ENCODE data around the gene OTOGL.
"Not testable (repeated sequence)": the region's sequence is repeated elsewhere in the genome, so short reads cannot be mapped to it uniquely, and the experiment has no call there.

The OTOGL gene

DNA sequence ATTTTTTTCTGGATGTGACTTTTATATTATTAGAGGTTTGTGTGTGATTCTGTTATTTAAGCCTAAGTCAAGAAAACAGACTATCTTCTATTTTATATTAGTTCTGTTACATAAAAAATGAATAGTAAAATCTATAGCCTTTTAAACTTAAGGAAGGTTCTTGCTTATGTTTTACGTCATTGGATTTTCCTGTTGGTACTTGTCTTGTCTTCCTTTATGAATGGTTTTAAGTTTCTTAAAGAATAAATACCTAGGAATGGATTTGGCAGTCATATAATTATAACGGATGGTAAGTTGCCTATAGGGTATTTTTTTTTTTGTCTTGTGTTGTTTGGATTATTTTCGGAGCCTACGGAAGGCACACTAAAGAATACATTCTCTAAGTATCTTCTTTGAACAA lies 182.9 kb downstream of the OTOGL start:
- no peaks in the 10 kb centered on the region for H3K36me3 Mint-ChIP-seq (ENCODE audit: low read depth)
- H3K27me3 Mint-ChIP-seq, result peaks cover 3% of the 10 kb centered on the region
- H3K4me3 Mint-ChIP-seq, result no peak overlapping the region
- DNase-seq, result no peak
- no peak overlapping the region for H3K27ac Mint-ChIP-seq
- H3K9me3 Mint-ChIP-seq, result no peaks in the 10 kb centered on the region
- H3K4me1 Mint-ChIP-seq (ENCODE audit: low read depth), result no peaks in the 10 kb centered on the region

DNA sequence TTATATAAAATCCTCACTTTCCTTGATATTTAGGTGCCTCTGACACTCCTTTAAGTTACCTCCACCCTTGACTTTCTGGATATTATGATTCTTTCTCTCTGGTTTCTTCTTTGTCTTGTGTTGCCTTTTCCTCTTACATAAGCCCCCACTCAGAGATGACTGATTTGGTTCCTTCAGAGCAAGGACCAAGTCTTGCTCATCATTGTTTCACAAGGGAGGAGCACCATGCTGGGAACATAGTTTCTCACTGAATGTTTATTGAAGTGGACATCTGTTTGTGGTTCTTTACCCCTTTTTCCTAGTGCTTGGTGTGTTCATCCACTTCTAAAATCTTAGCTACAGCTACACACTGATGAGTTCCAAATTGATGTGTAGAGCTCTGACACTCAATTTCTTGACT lies 183.4 kb downstream of the OTOGL start:
- no peak overlapping the region for H3K4me3 Mint-ChIP-seq
- no peaks in the 10 kb centered on the region for H3K9me3 Mint-ChIP-seq
- H3K4me1 Mint-ChIP-seq (ENCODE audit: low read depth), result no peaks in the 10 kb centered on the region
- H3K36me3 Mint-ChIP-seq (ENCODE audit: low read depth), result no peaks in the 10 kb centered on the region
- peaks cover 3% of the 10 kb centered on the region for H3K27me3 Mint-ChIP-seq
- no peak for DNase-seq
- H3K27ac Mint-ChIP-seq, result no peak overlapping the region

DNA sequence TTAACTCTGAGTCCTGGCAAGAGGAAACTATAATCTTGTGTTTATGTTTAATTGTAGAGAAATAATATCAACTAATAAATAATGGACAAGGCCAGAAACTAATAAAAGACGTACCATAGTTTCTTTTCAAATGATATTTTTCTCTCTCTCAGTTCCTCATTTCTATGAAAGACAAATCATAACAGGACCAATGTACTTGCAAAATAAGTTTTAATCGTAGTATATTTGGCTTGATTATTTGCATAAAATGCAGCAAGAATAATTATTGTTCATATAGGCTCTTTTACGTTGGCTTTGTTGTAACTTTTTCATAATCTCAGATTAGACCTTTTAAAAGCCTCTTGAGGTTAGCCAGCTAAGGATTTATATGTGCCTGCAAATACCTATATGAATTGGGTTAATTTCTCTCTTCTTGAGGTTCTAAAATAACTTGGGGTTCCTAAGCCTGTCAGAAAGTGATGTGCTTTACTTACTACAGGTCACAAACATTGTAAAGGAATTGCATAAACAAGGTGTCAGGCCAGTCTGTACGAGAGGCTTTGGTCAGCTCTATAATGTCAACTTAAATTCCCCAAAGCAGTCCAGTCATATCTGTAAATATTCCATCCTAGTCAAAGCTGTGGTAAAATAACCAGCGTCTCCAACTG lies 191.9 kb downstream of the OTOGL start:
- Mint-ChIP-seq H3K27ac (no peak overlapping the region), H3K9me3 (no peaks in the 10 kb centered on the region), H3K36me3 (ENCODE audit: low read depth) (no peaks in the 10 kb centered on the region), H3K4me1 (ENCODE audit: low read depth) (no peaks in the 10 kb centered on the region), H3K4me3 (no peak overlapping the region), H3K27me3 (peaks cover 7% of the 10 kb centered on the region)
- no peak for DNase-seq

DNA sequence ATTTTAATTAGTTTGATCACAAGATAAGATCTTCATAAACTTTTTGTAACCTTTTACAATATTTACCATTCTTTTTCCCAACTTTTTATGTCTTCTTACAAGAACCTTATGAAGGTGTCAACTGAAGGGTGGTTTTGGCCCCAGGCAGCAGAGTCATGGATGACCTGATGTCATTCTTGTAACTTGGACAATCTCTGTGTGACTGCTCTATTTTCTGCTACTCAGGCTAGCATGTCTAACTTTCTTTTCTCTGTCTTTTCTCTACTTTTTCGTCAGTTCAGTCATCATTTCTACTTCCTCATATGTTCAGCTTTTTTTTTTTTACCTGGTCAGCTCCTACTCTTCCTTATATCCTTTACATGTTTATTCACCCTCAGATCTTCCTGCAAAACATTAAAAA lies 194.0 kb downstream of the OTOGL start:
- Mint-ChIP-seq H3K4me3 (no peak overlapping the region), H3K27ac (no peak overlapping the region), H3K4me1 (ENCODE audit: low read depth) (no peaks in the 10 kb centered on the region), H3K27me3 (peaks cover 7% of the 10 kb centered on the region), H3K36me3 (ENCODE audit: low read depth) (no peaks in the 10 kb centered on the region), H3K9me3 (no peaks in the 10 kb centered on the region)
- no peak for DNase-seq

DNA sequence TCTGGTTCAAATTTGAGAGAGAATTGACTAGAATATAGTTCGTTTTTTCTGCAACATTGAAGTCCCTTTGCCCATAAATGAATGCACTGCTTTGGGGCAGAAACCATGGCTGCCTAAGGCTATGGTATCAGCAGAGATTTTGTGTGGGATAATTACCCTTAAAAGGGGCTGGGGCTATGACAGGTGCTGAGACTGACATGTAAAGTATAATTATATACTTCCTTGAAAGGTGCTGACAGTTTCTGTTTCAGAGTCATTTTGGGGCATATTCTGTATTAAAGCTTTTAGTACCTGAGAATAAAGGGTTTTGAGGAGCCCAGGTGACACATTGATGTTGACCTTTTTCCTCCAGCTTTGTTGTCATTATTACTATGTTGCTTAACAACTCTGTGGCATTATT lies 194.4 kb downstream of the OTOGL start:
- peaks cover 7% of the 10 kb centered on the region for H3K27me3 Mint-ChIP-seq
- H3K9me3 Mint-ChIP-seq, result no peaks in the 10 kb centered on the region
- H3K4me1 Mint-ChIP-seq (ENCODE audit: low read depth), result no peaks in the 10 kb centered on the region
- H3K36me3 Mint-ChIP-seq (ENCODE audit: low read depth), result no peaks in the 10 kb centered on the region
- H3K27ac Mint-ChIP-seq, result no peak overlapping the region
- no peak overlapping the region for H3K4me3 Mint-ChIP-seq
- DNase-seq, result no peak

DNA sequence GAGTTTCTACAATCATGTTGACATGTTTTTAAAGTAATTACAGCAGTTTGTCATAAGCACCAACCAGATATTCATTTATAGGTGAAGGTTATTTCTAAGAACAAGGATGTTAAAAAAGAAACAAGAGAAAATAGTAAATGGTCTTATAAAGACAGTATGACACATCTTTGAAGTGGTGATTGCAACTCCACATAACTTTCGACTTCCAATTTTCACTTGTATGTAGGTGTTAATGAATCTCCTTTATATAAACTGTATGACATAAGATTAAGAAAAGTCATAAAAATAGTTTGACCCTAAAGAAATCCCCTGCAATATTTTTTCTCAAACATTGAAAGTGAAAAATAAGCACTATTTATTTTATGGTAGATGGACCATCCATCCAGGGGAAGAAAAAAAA lies 199.9 kb downstream of the OTOGL start:
- Mint-ChIP-seq H3K9me3 (no peaks in the 10 kb centered on the region), H3K27me3 (no peaks in the 10 kb centered on the region), H3K4me3 (no peak overlapping the region), H3K36me3 (ENCODE audit: low read depth) (no peaks in the 10 kb centered on the region), H3K4me1 (ENCODE audit: low read depth) (no peaks in the 10 kb centered on the region), H3K27ac (no peak overlapping the region)
- DNase-seq, result no peak

DNA sequence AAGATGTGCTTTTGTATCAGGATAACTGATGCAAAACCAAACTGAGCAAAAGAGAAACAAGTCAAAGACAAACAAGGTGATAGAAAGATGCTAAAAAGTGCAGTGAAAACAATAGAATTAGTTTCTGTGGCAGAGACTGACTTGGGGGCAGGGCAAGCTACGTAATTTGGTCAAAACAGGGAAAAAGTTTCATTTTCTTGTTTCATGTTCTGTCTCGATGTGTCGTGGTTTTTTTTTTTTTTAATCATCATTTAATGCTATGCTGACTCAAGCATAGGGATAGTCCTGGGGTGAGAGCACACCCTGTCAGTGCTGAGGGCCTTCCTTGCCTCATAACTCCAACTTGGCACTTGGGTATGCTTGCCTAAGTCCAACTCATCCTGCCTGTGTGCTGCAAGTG lies 200.6 kb downstream of the OTOGL start:
- DNase-seq, result no peak
- H3K4me3 Mint-ChIP-seq, result no peak overlapping the region
- no peaks in the 10 kb centered on the region for H3K27me3 Mint-ChIP-seq
- no peaks in the 10 kb centered on the region for H3K9me3 Mint-ChIP-seq
- no peaks in the 10 kb centered on the region for H3K36me3 Mint-ChIP-seq (ENCODE audit: low read depth)
- H3K4me1 Mint-ChIP-seq (ENCODE audit: low read depth), result no peaks in the 10 kb centered on the region
- H3K27ac Mint-ChIP-seq, result no peak overlapping the region

DNA sequence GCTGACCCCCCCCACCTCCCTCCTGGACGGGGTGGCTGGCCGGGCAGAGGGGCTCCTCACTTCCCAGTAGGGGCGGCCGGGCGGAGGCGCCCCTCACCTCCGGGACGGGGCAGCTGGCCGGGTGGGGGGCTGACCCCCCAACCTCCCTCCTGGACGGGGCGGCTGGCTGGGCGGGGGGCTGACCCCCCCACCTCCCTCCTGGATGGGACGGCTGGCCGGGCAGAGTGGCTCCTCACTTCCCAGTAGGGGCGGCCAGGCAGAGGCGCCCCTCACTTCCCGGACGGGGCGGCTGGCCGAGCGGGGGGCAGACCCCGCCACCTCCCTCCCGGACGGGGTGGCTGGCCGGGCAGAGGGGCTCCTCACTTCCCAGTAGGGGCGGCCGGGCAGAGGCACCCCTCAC lies 208.1 kb downstream of the OTOGL start:
- H3K4me1 Mint-ChIP-seq (ENCODE audit: low read depth); H3K27ac Mint-ChIP-seq; H3K4me3 Mint-ChIP-seq; H3K36me3 Mint-ChIP-seq (ENCODE audit: low read depth); H3K27me3 Mint-ChIP-seq; DNase-seq; H3K9me3 Mint-ChIP-seq: not testable (repeated sequence)

DNA sequence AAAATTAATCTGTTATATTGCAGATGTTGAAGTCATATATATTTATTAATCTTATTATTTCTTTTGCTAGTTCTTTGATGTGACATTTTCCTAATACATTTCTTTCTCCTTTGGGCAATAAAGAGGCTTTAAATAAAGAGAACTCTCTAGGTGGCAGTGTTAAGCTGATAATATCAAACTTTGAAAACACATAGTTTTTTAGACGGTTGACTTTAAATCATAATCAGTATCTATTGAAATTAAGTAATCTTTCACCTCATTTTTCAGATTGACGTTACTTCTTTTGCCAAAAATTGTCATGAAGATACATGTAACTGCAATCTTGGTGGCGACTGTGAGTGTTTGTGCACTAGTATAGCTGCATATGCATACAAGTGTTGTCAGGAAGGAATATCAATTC lies 213.9 kb downstream of the OTOGL start:
- Mint-ChIP-seq H3K27me3 (no peaks in the 10 kb centered on the region), H3K27ac (no peak overlapping the region), H3K36me3 (ENCODE audit: low read depth) (no peaks in the 10 kb centered on the region), H3K4me1 (ENCODE audit: low read depth) (no peaks in the 10 kb centered on the region), H3K4me3 (no peak overlapping the region), H3K9me3 (no peaks in the 10 kb centered on the region)
- DNase-seq, result no peak

DNA sequence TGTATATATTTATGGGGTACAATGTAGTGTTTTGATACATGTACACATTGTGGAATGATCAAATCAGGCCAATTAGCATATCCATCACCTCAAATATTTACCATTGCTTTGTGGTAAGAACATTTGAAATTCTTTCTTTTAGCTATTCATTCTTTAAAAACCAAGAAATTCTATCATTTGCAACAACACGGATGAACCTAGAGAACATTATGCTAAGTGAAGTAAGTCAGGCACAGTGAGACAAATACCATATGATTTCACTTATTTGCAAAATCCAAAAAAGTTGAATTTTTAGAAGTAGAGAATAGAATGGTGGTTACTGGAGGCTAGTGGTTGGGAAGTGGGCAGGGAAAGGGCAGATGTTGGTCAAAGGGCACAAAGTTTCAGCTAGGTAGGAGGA lies 215.4 kb downstream of the OTOGL start:
- no peak overlapping the region for H3K27ac Mint-ChIP-seq
- H3K36me3 Mint-ChIP-seq (ENCODE audit: low read depth), result no peaks in the 10 kb centered on the region
- no peaks in the 10 kb centered on the region for H3K9me3 Mint-ChIP-seq
- no peaks in the 10 kb centered on the region for H3K27me3 Mint-ChIP-seq
- no peak for DNase-seq
- H3K4me1 Mint-ChIP-seq (ENCODE audit: low read depth), result no peaks in the 10 kb centered on the region
- no peak overlapping the region for H3K4me3 Mint-ChIP-seq

DNA sequence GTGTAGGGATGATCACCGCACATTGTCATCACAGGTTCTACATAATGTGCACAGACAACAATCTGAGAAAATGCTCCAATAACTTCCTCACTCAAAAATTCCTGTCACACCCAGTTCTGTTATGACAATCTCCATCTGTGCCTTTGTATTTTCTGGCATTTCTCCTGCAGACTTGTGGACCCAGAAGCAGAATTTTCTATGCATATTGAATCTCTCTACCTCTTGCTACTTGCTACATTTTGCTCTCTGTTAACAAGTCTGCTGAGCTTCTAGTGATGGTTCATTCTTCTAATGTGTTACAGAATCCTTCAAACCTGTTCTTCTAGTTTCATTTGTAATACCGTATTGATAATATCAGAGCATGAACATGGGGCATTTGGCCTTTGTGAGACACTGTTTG lies 216.9 kb downstream of the OTOGL start:
- DNase-seq, result no peak
- H3K4me1 Mint-ChIP-seq (ENCODE audit: low read depth), result no peaks in the 10 kb centered on the region
- H3K27me3 Mint-ChIP-seq, result no peaks in the 10 kb centered on the region
- no peak overlapping the region for H3K27ac Mint-ChIP-seq
- no peaks in the 10 kb centered on the region for H3K9me3 Mint-ChIP-seq
- no peak overlapping the region for H3K4me3 Mint-ChIP-seq
- no peaks in the 10 kb centered on the region for H3K36me3 Mint-ChIP-seq (ENCODE audit: low read depth)

DNA sequence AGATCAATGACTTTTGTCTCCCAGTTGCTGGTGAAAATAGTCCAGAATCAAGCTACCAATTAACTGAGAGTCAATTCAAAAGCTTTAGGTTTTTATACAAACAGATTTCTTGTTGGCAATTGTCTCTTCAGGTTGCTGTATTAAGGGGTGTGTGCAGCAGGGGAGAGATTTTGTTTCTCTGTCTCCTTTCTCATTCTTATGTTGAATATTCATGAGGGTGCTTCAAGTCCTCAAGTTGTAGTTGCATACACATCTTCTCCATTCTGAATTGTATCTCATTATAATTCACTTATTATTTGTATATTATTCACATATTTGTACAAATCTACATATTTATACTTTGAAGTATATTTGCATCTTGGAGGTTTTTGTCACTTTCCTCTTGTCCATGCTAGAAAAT lies 218.0 kb downstream of the OTOGL start:
- H3K9me3 Mint-ChIP-seq, result no peaks in the 10 kb centered on the region
- no peaks in the 10 kb centered on the region for H3K27me3 Mint-ChIP-seq
- no peak overlapping the region for H3K4me3 Mint-ChIP-seq
- H3K27ac Mint-ChIP-seq, result no peak overlapping the region
- DNase-seq, result no peak
- H3K36me3 Mint-ChIP-seq (ENCODE audit: low read depth), result no peaks in the 10 kb centered on the region
- H3K4me1 Mint-ChIP-seq (ENCODE audit: low read depth), result no peaks in the 10 kb centered on the region

DNA sequence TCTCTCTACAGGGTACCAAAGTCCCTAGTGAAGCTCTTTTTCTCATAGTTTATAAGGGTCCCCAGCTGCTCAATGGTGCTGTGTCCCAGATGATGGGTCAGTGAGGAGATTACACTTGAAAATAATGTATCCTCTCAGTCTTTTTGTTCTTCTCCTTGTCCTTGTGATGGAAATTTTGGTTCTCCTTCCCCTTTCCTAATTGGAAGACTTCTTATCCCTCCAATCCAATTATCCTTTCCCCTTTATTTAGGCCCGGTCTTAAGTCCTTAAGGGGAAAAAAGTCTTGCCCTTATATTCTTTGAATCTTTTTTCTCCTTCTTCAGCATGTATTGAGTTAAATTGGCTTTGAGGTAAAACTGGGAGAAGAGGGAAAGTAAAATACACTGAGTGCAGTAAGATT lies 218.6 kb downstream of the OTOGL start:
- H3K27ac Mint-ChIP-seq, result no peak overlapping the region
- no peaks in the 10 kb centered on the region for H3K4me1 Mint-ChIP-seq (ENCODE audit: low read depth)
- no peaks in the 10 kb centered on the region for H3K9me3 Mint-ChIP-seq
- no peak for DNase-seq
- no peaks in the 10 kb centered on the region for H3K36me3 Mint-ChIP-seq (ENCODE audit: low read depth)
- H3K27me3 Mint-ChIP-seq, result no peaks in the 10 kb centered on the region
- H3K4me3 Mint-ChIP-seq, result no peak overlapping the region

DNA sequence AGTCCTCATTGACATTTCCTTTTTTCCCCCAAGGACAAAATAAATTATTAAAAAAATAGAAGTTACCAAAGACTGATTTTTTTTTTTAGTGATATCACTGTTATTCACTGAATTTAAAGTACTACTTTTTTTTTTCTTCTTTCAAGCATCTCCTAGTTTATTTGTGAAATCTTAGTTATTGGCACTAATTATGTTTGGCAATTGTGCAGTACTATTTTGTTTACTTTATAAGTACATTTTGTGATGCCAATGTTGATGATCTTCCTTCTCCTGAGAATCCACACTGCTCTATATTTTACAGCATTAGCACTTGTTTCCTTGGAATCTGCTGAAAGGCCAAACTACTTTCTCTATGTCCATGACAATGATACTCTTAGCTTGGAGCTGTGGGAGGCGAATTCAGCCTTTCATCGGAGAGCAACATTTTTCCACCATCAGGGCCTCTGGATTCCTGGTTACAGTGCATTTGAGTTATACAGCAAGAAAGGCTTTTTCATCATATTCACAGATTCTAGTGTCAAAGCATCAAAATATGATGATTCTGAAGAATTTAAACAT lies 220.9 kb downstream of the OTOGL start:
- DNase-seq, result no peak
- H3K4me1 Mint-ChIP-seq (ENCODE audit: low read depth), result no peaks in the 10 kb centered on the region
- H3K36me3 Mint-ChIP-seq (ENCODE audit: low read depth), result no peaks in the 10 kb centered on the region
- no peak overlapping the region for H3K27ac Mint-ChIP-seq
- no peaks in the 10 kb centered on the region for H3K9me3 Mint-ChIP-seq
- H3K27me3 Mint-ChIP-seq, result no peaks in the 10 kb centered on the region
- no peak overlapping the region for H3K4me3 Mint-ChIP-seq

DNA sequence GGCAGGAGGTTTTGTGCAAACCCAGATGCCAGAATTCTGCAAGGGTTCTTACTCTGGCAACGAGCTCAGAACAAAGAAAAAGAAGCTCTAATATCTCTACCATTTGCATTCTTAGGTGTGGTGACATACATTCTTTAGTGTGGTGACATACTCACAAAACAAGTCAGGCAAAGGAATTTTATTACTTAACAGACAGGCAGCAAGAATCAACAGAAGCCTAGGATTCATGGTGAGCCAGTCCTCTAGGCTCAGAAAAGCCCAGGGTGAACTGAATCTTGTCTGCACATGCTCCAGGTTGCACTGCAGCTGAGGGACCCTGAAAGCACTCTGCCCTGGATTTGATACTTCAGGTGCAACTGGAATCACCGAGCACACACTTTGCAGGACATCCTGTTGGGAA lies 222.3 kb downstream of the OTOGL start:
- no peaks in the 10 kb centered on the region for H3K4me1 Mint-ChIP-seq (ENCODE audit: low read depth)
- H3K4me3 Mint-ChIP-seq, result no peak overlapping the region
- no peaks in the 10 kb centered on the region for H3K9me3 Mint-ChIP-seq
- no peaks in the 10 kb centered on the region for H3K27me3 Mint-ChIP-seq
- DNase-seq, result no peak
- H3K27ac Mint-ChIP-seq, result no peak overlapping the region
- no peaks in the 10 kb centered on the region for H3K36me3 Mint-ChIP-seq (ENCODE audit: low read depth)

All from activated T-cell treated with anti-CD3 and anti-CD28 coated beads, Interleukin-2, amount 50 U/mL, for 24 hours (primary cell).